Stomach smooth muscle (tissue), 2 donors: ENCODE measurements around the gene MRPS5.

ENCODE experiments used
- H3K27ac ChIP-seq: one replicate; pipeline ENCODE4 v1.7.0; 2013; ENCODE audit warnings: mild to moderate bottlenecking, low read length, inconsistent platforms
- H3K27me3 ChIP-seq, 2 donors: one replicate each; pipeline ENCODE4 v1.7.0; 2013; ENCODE audit warnings: low read length in 2 of 2; ENCODE audit not compliant: insufficient read depth in 2 of 2, control insufficient read depth in 1 of 2
- H3K36me3 ChIP-seq, 2 donors: one replicate each; pipeline ENCODE4 v1.7.0; 2013; ENCODE audit warnings: low read length in 2 of 2; ENCODE audit not compliant: control insufficient read depth in 2 of 2, insufficient read depth in 2 of 2
- H3K4me1 ChIP-seq: one replicate; pipeline ENCODE4 v1.7.0; 2013; ENCODE audit warnings: low read length; ENCODE audit not compliant: control insufficient read depth, insufficient read depth
- H3K4me3 ChIP-seq, 2 donors: one replicate each; pipeline ENCODE4 v1.7.0; 2013; ENCODE audit warnings: low read length in 2 of 2
- H3K9ac ChIP-seq, 2 donors: one replicate each; pipeline ENCODE4 v1.7.0; 2013; ENCODE audit warnings: low read length in 2 of 2, mild to moderate bottlenecking in 1 of 2
- H3K9me3 ChIP-seq, 2 donors: one replicate each; pipeline ENCODE4 v1.7.0; 2013; ENCODE audit warnings: low read length in 2 of 2; ENCODE audit not compliant: control insufficient read depth in 2 of 2
- donor health status: healthy.
- donor health status: Pancreatic carcinoma.

Gene MRPS5

GRCh38 chr2:95054016-95054415 lies 67.6 kb downstream of the MRPS5 start:
- H3K36me3 ChIP-seq: no peaks in the 10 kb centered on the region
- H3K9me3 ChIP-seq: no peaks in the 10 kb centered on the region
- no peak overlapping the region for H3K27ac ChIP-seq
- peaks cover 0 to 6% of the 10 kb centered on the region in 2 donors for H3K27me3 ChIP-seq
- no peaks in the 10 kb centered on the region for H3K4me1 ChIP-seq
- no peak overlapping the region for H3K9ac ChIP-seq
- H3K4me3 ChIP-seq: no peak overlapping the region

GRCh38 chr2:95053543-95053942 lies 68.1 kb downstream of the MRPS5 start:
- Histone ChIP-seq H3K9me3 (no peaks in the 10 kb centered on the region), H3K27me3 (peaks cover 0 to 6% of the 10 kb centered on the region in 2 donors), H3K27ac (no peak overlapping the region)

GRCh38 chr2:95052804-95053479 lies 68.7 kb downstream of the MRPS5 start:
- peaks cover 0 to 6% of the 10 kb centered on the region in 2 donors for H3K27me3 ChIP-seq
- H3K27ac ChIP-seq: no peak overlapping the region
- no peak overlapping the region for H3K9ac ChIP-seq
- H3K36me3 ChIP-seq: no peaks in the 10 kb centered on the region
- H3K4me3 ChIP-seq: no peak overlapping the region
- H3K4me1 ChIP-seq: no peaks in the 10 kb centered on the region
- H3K9me3 ChIP-seq: no peaks in the 10 kb centered on the region

More at GRCh38 chr2:95053543-95053942, 68.1 kb downstream of the MRPS5 start:
- Histone ChIP-seq H3K4me1 (no peaks in the 10 kb centered on the region), H3K36me3 (no peaks in the 10 kb centered on the region), H3K4me3 (no peak overlapping the region), H3K9ac (no peak overlapping the region)

- Histone ChIP-seq H3K9me3 (no peaks in the 10 kb centered on the region), H3K27me3 (peaks cover 0 to 6% of the 10 kb centered on the region in 2 donors), H3K4me1 (no peaks in the 10 kb centered on the region), H3K36me3 (no peaks in the 10 kb centered on the region), H3K27ac (no peak overlapping the region), H3K4me3 (no peak overlapping the region), H3K9ac (no peak overlapping the region)
Observed at GRCh38 chr2:95052307-95052706, 69.3 kb downstream of the MRPS5 start.

- Histone ChIP-seq H3K4me1 (no peaks in the 10 kb centered on the region), H3K4me3 (no peak overlapping the region), H3K9ac (no peak overlapping the region), H3K27me3 (peaks cover 0 to 6% of the 10 kb centered on the region in 2 donors), H3K36me3 (no peaks in the 10 kb centered on the region), H3K9me3 (no peaks in the 10 kb centered on the region), H3K27ac (no peak overlapping the region)
Observed at GRCh38 chr2:95051626-95052025, 70.0 kb downstream of the MRPS5 start.

GRCh38 chr2:95050385-95051300 lies 71.0 kb downstream of the MRPS5 start:
- H3K4me3 ChIP-seq: no peak overlapping the region
- H3K27ac ChIP-seq: no peak overlapping the region
- no peaks in the 10 kb centered on the region for H3K4me1 ChIP-seq
- no peak overlapping the region for H3K9ac ChIP-seq
- H3K36me3 ChIP-seq: no peaks in the 10 kb centered on the region
- H3K9me3 ChIP-seq: no peaks in the 10 kb centered on the region
- peaks cover 0 to 6% of the 10 kb centered on the region in 2 donors for H3K27me3 ChIP-seq

- Histone ChIP-seq H3K4me1 (no peaks in the 10 kb centered on the region), H3K4me3 (no peak overlapping the region), H3K9me3 (no peaks in the 10 kb centered on the region), H3K27me3 (peaks cover 0 to 6% of the 10 kb centered on the region in 2 donors), H3K36me3 (no peaks in the 10 kb centered on the region), H3K9ac (no peak overlapping the region), H3K27ac (no peak overlapping the region)
Observed at GRCh38 chr2:95049961-95050360, 71.6 kb downstream of the MRPS5 start.

- no peaks in the 10 kb centered on the region for H3K4me1 ChIP-seq
- H3K27ac ChIP-seq: no peak overlapping the region
- no peak overlapping the region for H3K4me3 ChIP-seq
- H3K27me3 ChIP-seq: peaks cover 0 to 6% of the 10 kb centered on the region in 2 donors
- no peak overlapping the region for H3K9ac ChIP-seq
- H3K9me3 ChIP-seq: no peaks in the 10 kb centered on the region
- H3K36me3 ChIP-seq: no peaks in the 10 kb centered on the region
Observed at GRCh38 chr2:95049683-95049955, 72.0 kb downstream of the MRPS5 start.

GRCh38 chr2:95048825-95049682 lies 72.6 kb downstream of the MRPS5 start:
- Histone ChIP-seq H3K4me3 (no peak overlapping the region), H3K4me1 (no peaks in the 10 kb centered on the region), H3K27ac (no peak overlapping the region)

GRCh38 chr2:95047629-95048510 lies 73.7 kb downstream of the MRPS5 start:
- Histone ChIP-seq H3K9ac (no peak overlapping the region), H3K36me3 (no peaks in the 10 kb centered on the region), H3K27me3 (peaks cover 0 to 9% of the 10 kb centered on the region in 2 donors), H3K4me3 (no peak overlapping the region), H3K27ac (no peak overlapping the region), H3K4me1 (peaks cover 11% of the 10 kb centered on the region), H3K9me3 (no peaks in the 10 kb centered on the region)

More at GRCh38 chr2:95048825-95049682, 72.6 kb downstream of the MRPS5 start:
- H3K27me3 ChIP-seq: peaks cover 0 to 6% of the 10 kb centered on the region in 2 donors
- H3K36me3 ChIP-seq: no peaks in the 10 kb centered on the region
- H3K9ac ChIP-seq: no peak overlapping the region
- no peaks in the 10 kb centered on the region for H3K9me3 ChIP-seq
